Rectal smooth muscle tissue (tissue), 1 donor: Measurements from ENCODE around the gene IL12RB2.

ENCODE experiments used
- H3K27ac ChIP-seq: one replicate; pipeline ENCODE4 v1.7.0; 2013; ENCODE audit warnings: low read depth, low read length, inconsistent platforms
- H3K27me3 ChIP-seq: one replicate; pipeline ENCODE4 v1.7.0; 2013; ENCODE audit warnings: low read length; ENCODE audit not compliant: control insufficient read depth, insufficient read depth
- H3K36me3 ChIP-seq: one replicate; pipeline ENCODE4 v1.7.0; 2013; ENCODE audit warnings: low read length; ENCODE audit not compliant: control insufficient read depth, insufficient read depth
- H3K4me1 ChIP-seq: one replicate; pipeline ENCODE4 v1.7.0; 2013; ENCODE audit warnings: low read length; ENCODE audit not compliant: control insufficient read depth, insufficient read depth
- H3K4me3 ChIP-seq: one replicate; pipeline ENCODE4 v1.7.0; 2013; ENCODE audit warnings: low read length
- H3K9ac ChIP-seq: one replicate; pipeline ENCODE4 v1.7.0; 2013; ENCODE audit warnings: low read length

The IL12RB2 gene

GRCh38 chr1:67339623-67340343 is 32.1 kb downstream of the IL12RB2 start:
- Histone ChIP-seq H3K4me3 (no peak overlapping the region), H3K4me1 (no peaks in the 10 kb centered on the region), H3K9ac (no peak overlapping the region), H3K27ac (no peak overlapping the region), H3K36me3 (no peaks in the 10 kb centered on the region), H3K27me3 (no peaks in the 10 kb centered on the region)

- Histone ChIP-seq H3K4me1 (no peaks in the 10 kb centered on the region), H3K36me3 (no peaks in the 10 kb centered on the region), H3K27me3 (no peaks in the 10 kb centered on the region), H3K4me3 (no peak overlapping the region), H3K9ac (no peak overlapping the region), H3K27ac (no peak overlapping the region)
These were observed 34.6 kb downstream of the IL12RB2 start for GRCh38 chr1:67342076-67342890.

- H3K27me3 ChIP-seq, result no peaks in the 10 kb centered on the region
- no peaks in the 10 kb centered on the region for H3K36me3 ChIP-seq
- no peak overlapping the region for H3K9ac ChIP-seq
- no peaks in the 10 kb centered on the region for H3K4me1 ChIP-seq
- no peak overlapping the region for H3K4me3 ChIP-seq
- H3K27ac ChIP-seq, result no peak overlapping the region
These were observed 37.9 kb downstream of the IL12RB2 start for GRCh38 chr1:67345556-67345955.

GRCh38 chr1:67346982-67347381 is 39.3 kb downstream of the IL12RB2 start:
- no peak overlapping the region for H3K27ac ChIP-seq
- no peak overlapping the region for H3K4me3 ChIP-seq
- H3K36me3 ChIP-seq, result no peaks in the 10 kb centered on the region
- no peaks in the 10 kb centered on the region for H3K27me3 ChIP-seq
- no peak overlapping the region for H3K9ac ChIP-seq
- no peaks in the 10 kb centered on the region for H3K4me1 ChIP-seq

- Histone ChIP-seq H3K27ac (no peak overlapping the region), H3K4me3 (no peak overlapping the region), H3K36me3 (no peaks in the 10 kb centered on the region), H3K4me1 (no peaks in the 10 kb centered on the region), H3K9ac (no peak overlapping the region), H3K27me3 (no peaks in the 10 kb centered on the region)
These were observed 40.2 kb downstream of the IL12RB2 start for GRCh38 chr1:67347688-67348472.

- Histone ChIP-seq H3K27ac (no peak overlapping the region), H3K27me3 (no peaks in the 10 kb centered on the region), H3K36me3 (no peaks in the 10 kb centered on the region), H3K9ac (no peak overlapping the region), H3K4me1 (no peaks in the 10 kb centered on the region), H3K4me3 (no peak overlapping the region)
These were observed 41.0 kb downstream of the IL12RB2 start for GRCh38 chr1:67348586-67349252.

GRCh38 chr1:67350783-67351182 is 43.1 kb downstream of the IL12RB2 start:
- Histone ChIP-seq H3K4me1 (no peaks in the 10 kb centered on the region), H3K27me3 (no peaks in the 10 kb centered on the region), H3K9ac (no peak overlapping the region), H3K27ac (no peak overlapping the region), H3K4me3 (no peak overlapping the region), H3K36me3 (no peaks in the 10 kb centered on the region)

GRCh38 chr1:67352211-67352610 is 44.5 kb downstream of the IL12RB2 start:
- H3K4me1 ChIP-seq, result no peaks in the 10 kb centered on the region
- no peaks in the 10 kb centered on the region for H3K27me3 ChIP-seq
- no peaks in the 10 kb centered on the region for H3K36me3 ChIP-seq
- H3K27ac ChIP-seq, result no peak overlapping the region
- H3K4me3 ChIP-seq, result no peak overlapping the region
- H3K9ac ChIP-seq, result no peak overlapping the region

- Histone ChIP-seq H3K4me1 (no peaks in the 10 kb centered on the region), H3K4me3 (no peak overlapping the region), H3K27me3 (no peaks in the 10 kb centered on the region), H3K27ac (no peak overlapping the region), H3K36me3 (no peaks in the 10 kb centered on the region), H3K9ac (no peak overlapping the region)
These were observed 48.2 kb downstream of the IL12RB2 start for GRCh38 chr1:67355745-67356424.

GRCh38 chr1:67359592-67359991 is 51.9 kb downstream of the IL12RB2 start:
- H3K9ac ChIP-seq, result no peak overlapping the region

GRCh38 chr1:67361641-67362040 is 54.0 kb downstream of the IL12RB2 start:
- Histone ChIP-seq H3K27ac (no peak overlapping the region), H3K9ac (no peak overlapping the region), H3K36me3 (no peaks in the 10 kb centered on the region), H3K27me3 (no peaks in the 10 kb centered on the region), H3K4me3 (no peak overlapping the region), H3K4me1 (no peaks in the 10 kb centered on the region)

More at GRCh38 chr1:67359592-67359991, 51.9 kb downstream of the IL12RB2 start:
- Histone ChIP-seq H3K4me3 (no peak overlapping the region), H3K36me3 (no peaks in the 10 kb centered on the region), H3K27me3 (no peaks in the 10 kb centered on the region), H3K4me1 (no peaks in the 10 kb centered on the region), H3K27ac (no peak overlapping the region)
